CD4-positive, alpha-beta T cell treated with Interleukin-17A for 4 hours (primary cell): Measurements from ENCODE around the gene ZNF581.

Experiments
- DNase-seq: peaks from one replicate; pipeline ENCODE4 v3.0.0-alpha.2; 2020; ENCODE audit warnings: mixed read lengths

ZNF581 gene

DNA sequence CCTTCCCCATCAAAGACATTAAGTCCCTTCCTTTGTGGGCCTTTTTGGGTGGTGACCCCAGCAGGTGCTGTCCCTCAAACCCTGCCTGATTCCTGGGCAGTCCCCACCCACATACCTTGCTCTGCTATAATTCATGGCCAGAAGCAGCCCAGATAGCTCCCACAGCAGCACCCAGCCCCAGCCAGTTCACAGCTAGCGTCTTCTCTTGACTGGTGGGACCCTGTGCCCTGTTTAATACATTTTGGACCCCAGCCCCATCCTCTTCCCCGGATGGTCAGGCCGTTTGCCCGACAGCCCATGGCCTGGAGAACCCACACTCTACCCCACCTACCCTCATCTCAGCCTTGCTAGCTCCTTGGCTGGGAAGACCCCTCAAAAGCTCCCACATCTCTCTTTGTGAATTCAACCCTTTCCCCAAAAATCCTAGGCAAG is 6.7 kb downstream of the ZNF581 start:
- no peak for DNase-seq

DNA sequence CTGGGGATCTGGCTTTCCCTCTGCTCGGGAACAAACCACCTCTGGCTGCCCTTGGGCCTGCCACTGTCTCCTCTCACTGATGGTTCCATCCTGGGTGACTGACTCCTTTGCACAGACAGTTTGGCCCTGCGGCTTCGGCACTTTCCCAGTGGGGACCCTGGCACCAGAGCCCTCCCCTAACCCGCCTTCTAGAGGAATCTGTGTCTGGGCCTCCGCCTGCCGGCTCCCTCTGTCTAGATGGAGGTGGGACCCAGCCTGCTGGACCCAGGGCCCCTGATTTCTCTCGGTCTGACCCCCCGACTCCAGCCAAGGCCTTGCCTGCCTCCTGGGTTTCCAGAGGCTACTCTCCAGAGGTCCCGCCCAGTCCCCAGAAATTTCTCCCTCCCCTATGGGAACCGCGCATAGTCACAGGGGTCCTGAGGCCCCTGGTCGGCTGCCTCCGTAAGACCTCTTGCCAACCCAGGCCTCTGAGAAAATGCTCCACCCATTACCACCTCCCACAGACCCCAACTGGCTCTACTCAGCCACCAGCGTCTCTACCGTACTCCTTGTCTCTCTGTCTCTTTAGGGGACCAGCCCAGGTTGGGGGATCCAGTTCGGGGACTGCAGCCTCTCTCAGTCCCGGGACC is 7.3 kb downstream of the ZNF581 start:
- no peak for DNase-seq

DNA sequence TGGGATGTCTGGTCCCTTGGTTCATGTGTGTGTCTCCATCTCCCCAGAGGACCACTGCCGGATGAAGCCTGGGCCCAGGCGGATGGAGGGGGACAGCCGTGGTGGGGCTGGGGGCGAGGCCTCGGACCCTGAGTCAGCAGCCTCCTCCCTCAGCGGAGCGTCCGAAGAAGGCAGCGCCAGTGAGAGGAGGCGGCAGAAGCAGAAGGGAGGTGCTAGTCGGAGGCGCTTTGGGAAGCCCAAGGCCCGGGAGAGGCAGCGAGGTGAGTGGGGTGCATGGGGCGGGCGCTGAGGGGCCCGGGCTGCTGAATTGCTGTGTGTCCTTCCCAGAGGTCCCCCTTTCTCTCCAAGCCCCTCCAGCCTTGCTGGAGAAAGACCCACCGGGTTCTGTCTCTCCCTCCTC is 7.8 kb downstream of the ZNF581 start:
- DNase-seq: no peak

DNA sequence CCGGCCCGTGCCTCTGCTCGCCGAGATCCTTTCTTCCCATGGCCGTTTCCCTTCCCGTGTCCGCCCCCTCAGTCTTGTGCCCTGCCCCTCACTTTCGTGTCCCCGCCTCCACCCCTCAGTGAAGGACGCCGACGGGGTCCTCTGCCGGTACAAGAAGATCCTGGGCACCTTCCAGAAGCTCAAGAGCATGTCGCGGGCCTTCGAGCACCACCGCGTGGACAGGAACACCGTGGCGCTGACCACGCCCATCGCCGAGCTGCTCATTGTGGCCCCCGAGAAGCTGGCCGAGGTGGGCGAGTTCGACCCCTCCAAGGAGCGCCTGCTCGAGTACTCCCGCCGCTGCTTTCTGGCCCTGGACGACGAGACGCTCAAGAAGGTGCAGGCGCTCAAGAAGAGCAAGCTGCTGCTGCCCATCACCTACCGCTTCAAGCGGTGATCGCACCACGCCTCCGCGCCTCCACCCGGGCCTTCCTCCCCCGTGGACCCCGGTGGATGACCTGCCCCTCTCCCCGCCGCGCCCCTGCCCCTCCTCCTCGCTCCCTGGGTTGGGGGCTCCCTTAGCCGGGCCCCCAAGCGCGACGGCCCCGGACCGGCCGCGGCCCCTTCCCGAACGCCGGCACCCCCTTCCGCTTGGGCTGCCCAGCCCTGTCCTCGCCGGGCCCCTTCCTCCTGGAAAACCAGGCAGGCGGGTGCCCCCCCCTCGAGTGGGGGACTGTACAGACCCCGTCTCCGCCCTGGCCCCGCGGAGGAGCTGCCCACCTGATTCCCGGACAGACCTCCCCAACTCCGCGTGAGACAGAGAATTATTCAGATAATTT is 9.1 kb downstream of the ZNF581 start:
- no peak for DNase-seq

DNA sequence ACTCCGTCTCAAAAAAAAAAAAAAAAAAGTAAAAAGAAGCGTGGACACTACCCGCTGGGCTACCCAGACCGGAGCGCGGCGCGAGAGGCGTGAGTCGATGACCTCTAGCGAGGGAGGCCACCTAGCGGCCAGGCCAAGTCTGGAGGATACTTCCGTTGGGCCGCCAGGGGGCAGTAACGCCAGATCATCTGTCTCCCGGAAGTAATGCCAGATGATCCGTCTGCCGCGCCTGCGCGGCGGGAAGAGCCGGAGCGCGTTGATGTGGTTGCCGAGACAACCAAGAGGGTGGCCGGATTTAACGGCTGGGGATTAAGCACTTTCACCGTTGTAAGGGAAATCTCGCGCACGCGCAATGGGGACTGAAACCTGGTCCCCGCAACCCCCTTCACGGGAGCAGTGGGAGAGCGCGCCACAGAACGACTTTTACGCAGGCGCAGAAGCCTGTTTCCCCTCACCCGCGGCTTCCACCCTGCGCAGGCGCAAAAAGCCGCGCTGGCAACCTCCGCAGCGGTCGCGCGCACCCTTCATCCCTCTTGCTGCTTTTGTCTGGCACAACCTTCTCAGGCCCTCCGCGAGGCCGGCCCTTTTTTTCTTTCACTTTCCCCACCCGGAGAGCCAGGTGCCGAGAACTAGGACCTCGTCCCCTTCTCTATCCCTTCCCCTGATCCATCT is 10.3 kb downstream of the ZNF581 start:
- DNase-seq: peak; percentile 99

DNA sequence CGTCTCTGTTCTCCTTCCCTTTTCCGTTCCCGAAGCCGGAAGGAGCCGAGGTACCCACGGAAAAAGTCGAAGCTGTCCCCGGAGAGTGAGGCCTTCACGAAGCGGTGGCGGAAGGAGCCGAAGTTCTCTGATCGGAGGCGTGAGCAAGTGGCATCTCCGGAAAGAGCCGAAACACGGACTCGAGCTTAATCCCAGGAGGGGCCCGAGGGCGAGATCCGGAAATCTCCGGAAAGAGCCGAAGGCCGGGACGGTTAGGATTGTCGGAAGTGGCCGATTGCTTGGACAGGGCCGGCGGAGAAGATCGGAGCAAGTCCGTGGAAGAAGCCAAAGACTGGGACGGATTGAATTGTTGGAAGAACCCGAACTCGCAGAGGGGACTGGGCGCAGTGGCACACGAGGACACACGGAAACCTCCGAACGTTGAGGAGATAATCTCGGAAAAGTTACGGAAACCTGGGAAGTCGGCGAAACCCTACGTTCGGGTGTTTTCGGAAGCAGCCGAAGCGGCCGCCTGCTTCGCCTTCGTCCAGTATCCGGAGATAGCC is 10.9 kb downstream of the ZNF581 start:
- DNase-seq: peak; percentile 99

DNA sequence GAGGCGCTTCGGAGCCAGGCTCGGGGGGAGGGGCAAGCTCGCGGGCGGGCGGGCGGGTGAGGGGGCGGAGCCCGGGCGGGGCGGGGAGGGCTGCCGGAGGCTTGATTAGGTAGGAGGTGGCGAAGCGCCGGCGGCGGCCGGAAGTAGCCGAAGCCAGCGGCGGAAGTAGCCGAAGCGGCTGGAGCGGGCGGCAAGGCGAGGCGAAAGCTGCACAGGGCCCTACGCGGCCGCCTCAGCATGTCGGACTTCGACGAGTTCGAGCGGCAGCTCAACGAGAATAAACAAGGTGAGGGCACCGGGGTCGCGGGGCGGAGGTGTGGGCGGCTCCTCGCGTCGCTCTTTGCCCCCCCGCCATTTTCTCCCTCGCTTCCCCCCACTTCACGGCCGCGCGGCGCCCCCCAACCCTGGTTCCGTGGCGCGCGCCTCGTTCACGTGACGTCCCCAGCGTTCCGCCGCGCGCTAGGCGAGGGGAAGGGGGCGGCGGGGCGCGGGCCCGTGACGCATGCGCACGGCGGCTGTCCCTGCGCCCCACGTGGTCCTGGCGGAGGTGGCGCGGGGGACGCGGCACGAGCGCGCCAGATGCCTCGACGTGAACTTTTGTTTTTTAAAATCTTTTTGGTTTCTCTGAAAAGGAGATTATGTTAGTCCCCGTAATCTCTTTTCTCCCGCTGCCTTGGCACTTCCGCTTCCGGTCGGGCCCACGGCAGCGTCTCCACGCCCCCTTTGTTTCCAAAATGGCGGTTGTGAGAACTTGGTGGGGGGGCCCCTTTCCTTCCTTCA is 11.6 kb downstream of the ZNF581 start, which contains the start of gene U2AF2:
Gene U2AF2 (plus strand): TSS at position 168 of the 780 bp plus-strand sequence. CDS start 70 bp downstream, at position 238.
- peak; percentile 98 for DNase-seq

DNA sequence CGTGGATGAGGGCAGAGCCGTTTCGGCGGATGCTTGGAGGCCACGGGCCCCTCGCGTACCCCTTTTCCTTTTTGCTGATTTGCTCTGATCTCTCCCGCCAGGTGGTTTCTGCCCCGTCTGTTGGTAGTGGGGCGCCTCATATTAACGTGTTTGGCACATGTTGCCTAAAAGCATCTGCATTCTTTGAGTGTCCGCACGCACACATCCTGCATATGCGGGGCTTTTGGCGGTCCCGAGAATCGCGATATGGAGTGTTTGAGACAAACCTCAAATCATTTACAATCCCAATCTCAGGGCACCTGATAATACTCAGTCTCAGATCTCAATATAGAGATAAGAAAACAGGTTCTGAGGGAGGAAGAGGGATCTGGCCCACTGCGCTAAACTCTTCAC is 12.2 kb downstream of the ZNF581 start:
- DNase-seq: no peak

DNA sequence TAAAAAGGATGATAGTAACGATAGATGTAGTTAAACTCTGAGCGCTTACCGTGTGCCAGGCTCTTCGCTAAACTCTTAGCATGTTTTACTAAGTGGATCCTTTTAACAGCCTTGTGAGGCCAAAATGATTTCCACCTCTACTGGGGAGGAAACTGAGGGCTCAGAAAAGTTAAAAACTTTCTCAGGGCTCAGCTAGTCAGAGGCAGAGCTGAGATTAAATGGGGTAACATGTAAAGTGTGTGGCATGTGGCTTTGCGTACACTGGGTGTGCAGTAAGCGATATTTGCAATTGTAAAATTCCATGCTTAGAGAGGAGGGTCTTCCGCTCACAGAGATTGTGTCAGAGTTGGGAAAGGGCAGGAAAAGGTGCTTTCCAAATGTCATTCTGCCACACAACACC is 13.1 kb downstream of the ZNF581 start:
- DNase-seq: no peak

DNA sequence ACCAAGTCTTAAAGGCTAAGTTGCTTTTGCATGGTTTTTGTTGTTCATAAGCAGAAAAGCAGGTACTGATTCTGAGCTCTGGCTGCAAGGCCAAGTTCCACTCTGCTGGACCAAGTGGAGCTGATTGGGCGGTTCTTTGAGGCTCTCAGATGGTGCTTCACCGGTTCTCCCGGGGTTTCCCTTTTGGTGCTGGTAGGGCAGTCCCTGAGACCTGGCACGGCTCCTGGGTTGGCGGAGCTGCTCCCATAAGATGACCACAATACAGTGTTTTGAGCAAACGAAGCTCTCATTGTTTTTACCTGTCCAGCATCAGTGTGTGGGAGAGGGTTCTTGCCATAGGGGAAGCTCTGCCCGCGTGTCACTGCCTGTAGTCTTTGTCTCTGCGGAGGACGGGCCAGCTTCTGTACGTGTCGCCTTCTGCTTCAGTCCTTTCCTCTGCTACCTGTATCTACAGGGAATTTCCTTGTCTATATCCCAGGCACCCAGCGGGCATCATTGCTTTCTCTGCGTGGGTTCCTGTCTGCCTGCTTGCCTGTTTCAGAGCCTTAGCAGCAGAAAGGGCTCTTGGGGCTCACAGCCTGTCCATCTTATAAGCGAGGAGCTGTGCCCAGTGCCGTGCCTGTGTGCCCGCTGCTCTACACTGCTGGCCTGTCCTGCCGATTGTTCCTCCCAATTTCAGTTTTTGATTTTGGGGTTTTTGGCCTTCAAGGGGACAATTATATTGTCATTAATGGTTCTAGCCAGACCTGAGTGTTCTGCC is 13.7 kb downstream of the ZNF581 start:
- no peak for DNase-seq

DNA sequence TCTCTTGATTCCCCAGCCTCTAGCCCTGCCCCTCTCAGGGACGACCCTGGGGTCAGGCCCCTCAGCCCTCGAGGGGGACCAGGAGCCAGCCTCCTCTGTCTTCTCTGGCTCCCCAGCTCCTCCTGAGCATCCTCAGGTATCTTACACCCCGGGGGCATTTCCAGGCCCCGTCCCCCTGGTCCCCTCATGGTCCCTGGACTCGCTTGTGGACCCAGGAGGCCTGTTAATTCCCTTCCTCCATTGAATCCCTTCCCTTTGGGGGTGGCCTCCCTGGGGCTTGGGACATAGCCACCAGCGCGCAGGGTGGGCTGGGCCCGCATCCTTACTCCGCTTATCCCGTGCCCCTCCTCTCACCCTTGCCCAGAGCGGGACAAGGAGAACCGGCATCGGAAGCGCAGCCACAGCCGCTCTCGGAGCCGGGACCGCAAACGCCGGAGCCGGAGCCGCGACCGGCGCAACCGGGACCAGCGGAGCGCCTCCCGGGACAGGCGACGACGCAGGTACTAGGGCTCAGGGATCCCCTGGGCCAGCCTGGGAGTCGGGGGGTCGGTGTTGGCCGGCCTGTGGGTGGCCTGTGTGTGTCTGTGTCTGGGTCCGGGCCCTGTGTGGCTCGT is 15.5 kb downstream of the ZNF581 start:
- no peak for DNase-seq

DNA sequence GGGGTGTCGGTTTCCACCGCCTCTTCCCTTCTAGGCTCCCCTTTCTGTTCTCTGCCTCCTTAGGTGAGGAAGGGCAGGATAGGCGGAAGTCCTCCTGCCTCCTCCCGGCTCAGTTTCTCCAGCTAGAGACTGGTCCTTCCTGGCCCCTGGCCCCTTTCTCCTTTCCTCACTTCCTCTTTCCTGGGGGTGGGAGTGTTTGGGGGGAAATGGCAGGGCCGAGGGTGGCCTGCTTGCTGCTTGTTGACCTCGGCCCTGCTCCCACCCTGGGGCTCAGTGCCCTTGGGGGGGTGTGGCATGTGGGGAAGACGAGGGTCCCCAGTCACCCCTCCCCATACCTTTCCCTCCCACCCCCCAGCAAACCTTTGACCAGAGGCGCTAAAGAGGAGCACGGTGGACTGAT is 16.4 kb downstream of the ZNF581 start:
- DNase-seq: no peak

DNA sequence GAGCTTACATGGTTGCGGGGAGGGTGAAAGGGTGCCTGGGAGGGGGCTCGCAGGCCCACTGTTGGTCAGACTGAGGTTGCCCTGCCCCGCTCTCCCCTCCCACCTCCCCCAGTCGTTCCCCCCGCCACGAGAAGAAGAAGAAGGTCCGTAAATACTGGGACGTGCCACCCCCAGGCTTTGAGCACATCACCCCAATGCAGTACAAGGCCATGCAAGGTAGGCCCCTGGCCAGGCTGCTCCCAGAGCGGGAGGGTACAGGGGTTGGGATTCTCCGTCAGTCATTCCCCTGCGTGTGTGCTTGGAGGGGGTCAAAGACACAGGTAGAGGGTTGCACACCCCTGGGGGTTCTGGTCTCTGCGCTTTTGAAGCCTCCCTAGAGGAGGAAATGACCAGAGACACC is 17.0 kb downstream of the ZNF581 start:
- no peak for DNase-seq

DNA sequence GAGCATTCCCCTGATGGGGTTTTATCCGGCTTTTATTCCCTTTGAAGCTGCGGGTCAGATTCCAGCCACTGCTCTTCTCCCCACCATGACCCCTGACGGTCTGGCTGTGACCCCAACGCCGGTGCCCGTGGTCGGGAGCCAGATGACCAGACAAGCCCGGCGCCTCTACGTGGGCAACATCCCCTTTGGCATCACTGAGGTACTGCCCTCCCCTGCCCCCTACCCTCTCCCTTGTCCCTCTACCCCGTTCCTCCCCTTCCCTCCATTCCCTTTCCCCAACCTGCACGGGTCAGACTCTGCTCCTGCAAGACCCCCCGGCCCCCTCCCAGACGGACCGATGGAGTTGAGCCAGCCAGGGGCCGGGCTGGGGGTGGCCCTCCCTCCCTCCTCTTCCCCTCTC is 17.5 kb downstream of the ZNF581 start:
- DNase-seq: no peak

DNA sequence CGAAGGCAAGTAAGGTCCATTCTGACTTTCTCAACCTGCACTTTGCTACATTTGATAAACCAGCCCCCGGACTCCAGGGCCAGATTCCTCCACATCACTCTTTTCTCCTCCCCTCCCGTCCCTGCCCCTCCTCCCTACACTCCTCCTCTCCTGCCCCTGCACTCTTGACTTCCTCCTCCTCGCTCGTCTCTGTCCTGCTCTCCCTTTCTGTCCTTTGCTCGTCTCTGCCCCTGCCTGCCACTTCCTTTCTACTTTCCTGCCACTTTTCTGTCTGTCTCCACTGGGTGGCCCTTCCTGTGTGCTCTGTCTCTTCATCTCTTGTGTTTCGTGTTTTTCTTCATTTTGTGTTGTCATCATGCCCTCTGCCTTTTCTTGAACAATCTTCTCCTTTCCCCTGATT is 18.4 kb downstream of the ZNF581 start:
- DNase-seq: no peak

DNA sequence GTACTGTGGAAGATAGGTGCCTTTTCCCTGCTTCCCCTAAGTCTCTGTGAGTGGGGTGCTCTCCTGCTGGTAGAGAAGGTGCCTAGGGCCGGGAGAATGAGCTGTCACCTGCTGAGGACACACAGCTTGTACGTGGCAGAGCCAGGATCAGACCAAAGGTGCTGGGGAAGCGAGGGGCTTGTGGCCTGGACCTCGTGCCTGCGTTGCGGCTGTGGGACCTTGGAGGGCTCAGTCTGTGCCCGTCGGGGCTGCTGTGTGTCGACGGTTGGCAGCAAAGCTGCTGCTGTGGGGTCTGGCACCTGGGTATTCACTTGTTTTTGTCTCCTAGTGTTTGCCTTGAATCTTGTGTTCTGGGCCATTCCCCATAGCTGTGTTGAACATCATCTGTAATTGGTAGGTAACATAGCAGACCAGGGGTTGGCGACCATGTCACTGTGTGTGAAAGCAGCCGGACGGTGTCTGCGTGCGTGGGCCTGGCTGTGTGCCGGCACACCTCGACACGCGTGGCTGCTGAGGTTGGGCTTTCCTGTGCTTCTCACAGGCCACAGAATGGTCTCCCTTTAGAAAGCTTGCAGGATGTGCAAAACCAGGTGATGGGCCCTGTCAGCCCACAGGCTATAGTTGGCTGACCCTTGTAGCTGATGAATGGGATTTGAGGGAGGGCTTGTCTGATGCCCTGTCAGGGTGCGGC is 20.5 kb downstream of the ZNF581 start:
- DNase-seq: no peak

DNA sequence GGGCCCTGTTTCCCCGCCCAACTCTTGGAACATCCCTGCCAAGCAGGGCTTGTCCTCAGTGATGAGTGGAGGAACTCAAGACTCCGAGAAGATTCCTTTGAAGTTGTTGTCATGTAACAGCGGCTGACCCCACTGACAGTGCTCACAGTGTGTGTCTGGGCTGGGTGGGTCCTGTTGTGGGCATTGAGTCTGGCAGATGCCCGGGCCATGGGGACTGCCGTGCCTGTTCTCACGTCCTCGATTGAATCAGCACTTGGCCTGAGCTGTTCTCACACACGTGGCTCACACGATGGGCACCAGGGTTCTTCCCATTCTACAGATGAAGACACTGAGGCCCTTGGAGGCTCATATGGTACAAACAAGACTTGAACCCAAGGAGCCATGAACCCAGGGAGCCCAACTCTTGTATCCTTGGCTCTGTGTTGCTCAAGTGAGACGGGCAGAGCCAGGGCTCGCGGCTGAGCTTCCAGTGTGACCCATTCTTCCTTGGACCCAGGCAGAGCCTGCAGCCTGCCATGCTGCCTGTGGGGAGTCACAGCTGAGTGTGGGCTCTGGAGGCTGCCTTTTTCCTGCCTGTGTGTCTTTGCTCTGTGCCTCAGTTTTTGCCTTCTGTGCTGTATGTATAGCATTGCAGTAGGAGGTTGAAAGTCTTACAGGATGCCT is 23.0 kb downstream of the ZNF581 start:
- no peak for DNase-seq

DNA sequence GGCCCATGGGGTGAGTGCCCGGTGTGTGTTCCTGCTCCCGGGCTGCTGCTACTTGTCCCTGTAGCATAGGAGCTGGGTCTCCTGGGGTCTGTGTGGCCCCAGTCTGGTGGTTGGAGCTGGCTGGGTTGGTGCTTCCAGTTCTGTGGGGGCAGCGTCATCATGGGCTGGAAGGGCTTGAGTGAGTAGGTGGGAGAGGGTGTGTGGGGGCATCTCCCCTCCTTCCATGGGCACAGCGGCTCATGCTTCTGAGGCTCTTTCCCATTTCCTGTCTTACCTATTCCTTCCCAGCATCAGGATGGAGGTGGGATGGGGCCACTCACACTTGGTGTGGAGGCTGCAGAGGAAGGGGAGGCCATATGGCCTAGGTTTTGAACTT is 23.5 kb downstream of the ZNF581 start:
- DNase-seq: no peak

DNA sequence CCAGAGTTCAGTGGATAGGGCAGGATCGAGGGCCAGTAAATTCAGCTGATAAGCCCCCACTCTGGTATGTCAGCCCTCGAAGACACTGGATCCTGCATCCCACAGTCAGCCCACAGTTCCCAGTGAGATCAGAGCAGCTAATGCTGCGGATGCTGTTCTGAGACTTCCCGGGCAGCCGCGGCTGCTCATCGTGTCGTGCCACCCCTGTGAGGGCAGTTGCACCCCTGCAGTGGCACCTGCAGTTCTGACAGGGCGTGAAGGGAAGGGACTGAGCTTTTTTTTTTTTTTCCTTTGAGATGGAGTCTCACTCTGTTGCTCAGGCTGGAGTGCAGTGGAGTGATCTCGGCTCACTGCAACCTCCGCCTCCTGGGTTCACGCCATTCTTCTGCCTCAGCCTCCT is 24.1 kb downstream of the ZNF581 start:
- no peak for DNase-seq

DNA sequence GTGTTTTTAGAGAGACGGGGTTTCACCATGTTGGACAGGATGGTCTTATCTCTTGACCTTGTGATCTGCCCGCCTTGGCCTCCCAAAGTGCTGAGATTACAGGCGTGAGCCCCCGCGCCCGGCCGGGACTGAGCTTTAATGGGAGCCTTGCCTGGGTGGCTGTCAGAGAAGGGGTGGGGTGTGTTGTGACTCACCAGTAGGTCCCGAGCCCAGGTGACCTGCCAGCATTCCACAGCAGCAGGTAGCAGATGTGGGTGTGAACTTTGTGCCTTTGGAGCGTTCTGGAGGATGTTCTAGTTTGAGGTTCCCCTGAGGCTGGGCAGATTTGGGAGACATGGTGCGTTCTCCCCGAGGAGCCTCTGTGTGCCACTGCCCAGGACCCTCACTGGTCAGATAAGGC is 24.5 kb downstream of the ZNF581 start:
- DNase-seq: no peak
